HG03342 (cell line): ENCODE measurements around the gene NIPAL3.
"Not testable (repeated sequence)": the region's sequence is repeated elsewhere in the genome, so short reads cannot be mapped to it uniquely, and the experiment has no call there.

Experiments used
- ATAC-seq: cut with Tn5 transposase; IDR thresholded peaks from one replicate; pipeline ENCODE4 v1.9.1; 2021; ENCODE audit warnings: mild to moderate bottlenecking, moderate library complexity; ENCODE audit not compliant: unreplicated experiment

The NIPAL3 gene

GRCh38 chr1:24514946-24515345 lies 99.3 kb downstream of the NIPAL3 start:
- ATAC-seq, result no peak

DNA sequence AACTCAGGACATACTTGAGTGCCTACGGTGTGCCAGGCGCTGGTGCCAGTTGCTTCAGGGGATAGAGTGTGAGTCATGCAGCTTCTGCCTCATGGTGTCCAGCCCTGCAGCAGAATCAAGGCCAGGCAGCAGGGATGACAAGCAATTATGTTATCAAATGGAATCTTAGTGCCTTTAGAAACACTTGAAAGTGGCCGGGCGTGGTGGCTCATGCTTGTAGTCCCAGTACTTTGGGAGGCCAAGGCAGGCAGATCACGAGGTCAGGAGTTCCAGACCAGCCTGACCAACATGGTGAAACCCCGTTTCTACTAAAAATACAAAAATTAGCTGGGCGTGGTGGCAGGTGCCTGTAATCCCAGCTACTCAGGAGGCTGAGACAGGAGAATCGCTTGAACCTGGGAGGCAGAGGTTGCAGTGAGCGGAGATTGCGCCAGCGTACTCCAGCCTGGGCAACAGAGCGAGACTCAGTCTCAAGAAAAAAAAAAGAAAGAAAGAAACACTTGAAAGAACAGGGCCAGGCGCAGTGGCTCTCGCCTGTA lies 100.1 kb downstream of the NIPAL3 start:
- not testable (repeated sequence) for ATAC-seq

GRCh38 chr1:24516506-24516905 lies 100.9 kb downstream of the NIPAL3 start:
- ATAC-seq, result no peak

DNA sequence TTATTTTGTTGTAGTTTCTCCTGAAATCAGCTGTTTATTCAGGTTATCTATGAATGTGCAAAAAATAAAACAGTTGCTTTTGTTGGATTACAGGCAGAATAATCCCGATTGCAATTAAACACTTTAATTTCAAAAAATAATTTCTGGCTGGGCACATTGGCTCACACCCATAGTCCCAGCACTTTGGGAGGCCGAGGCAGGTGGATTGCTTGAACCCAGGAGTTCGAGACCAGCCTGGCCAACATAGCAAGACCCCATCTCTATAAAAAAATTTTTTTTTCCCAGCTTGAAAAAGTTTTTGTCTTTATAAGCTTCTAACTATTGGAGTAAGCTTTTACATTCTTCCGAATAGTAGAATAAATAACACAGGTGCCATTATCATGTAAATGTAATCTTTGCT lies 102.3 kb downstream of the NIPAL3 start:
- no peak for ATAC-seq

DNA sequence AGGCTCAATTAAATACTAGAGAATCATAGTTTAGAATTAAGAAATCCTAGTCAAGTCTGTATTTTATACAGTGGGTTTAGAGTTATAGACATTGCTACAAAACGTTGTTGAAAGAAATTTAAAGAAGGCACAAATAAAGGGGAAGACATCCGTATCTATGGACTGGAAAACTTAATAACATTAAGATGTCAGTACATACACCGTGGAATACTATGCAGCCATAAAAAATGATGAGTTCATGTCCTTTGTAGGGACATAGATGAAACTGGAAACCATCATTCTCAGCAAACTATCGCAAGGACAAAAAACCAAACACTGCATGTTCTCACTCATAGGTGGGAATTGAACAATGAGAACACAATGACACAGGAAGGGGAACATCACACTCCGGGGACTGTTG lies 104.7 kb downstream of the NIPAL3 start:
- ATAC-seq, result not testable (repeated sequence)
